ENCODE data around the gene OPN1LW. TPM values are rescaled to one million over a fixed set of nuclear protein-coding genes. Genes with fewer than 3 reads are reported as not detected.
"Not testable (repeated sequence)": the region's sequence is repeated elsewhere in the genome, so short reads cannot be mapped to it uniquely, and the experiment has no call there.

The OPN1LW gene
- total RNA-seq (not detected in 2 replicates), polyA plus RNA-seq (not detected in 2 replicates), polyA minus RNA-seq (not detected in 2 replicates)
- not detected for total RNA-seq (2013)

- H3K4me1 Mint-ChIP-seq; H3K27ac Mint-ChIP-seq; H3K4me2 ChIP-seq (replicated peaks; ENCODE audit: low read depth, low read length, poor library complexity, severe bottlenecking); DNase-seq; H3K4me3 Mint-ChIP-seq; H4K20me1 ChIP-seq (ENCODE audit: control insufficient read depth, insufficient read depth, low read length, poor library complexity, severe bottlenecking); H3K4me3 ChIP-seq (ENCODE audit: control extremely low read depth in 1 of 5, extremely low read depth in 1 of 5, insufficient read depth in 1 of 5, low read depth in 2 of 5, low read length in 4 of 5); POLR2A ChIA-PET; H3K27me3 Mint-ChIP-seq; H2AFZ ChIP-seq (ENCODE audit: insufficient read depth, low read depth, low read length, poor library complexity, severe bottlenecking); CTCF ChIA-PET; H3K27me3 ChIP-seq (replicated peaks in 1 of 4; ENCODE audit: control extremely low read depth in 1 of 4, control insufficient read depth in 3 of 4, insufficient read depth in 4 of 4, low read length in 3 of 4); H3K9me3 ChIP-seq (ENCODE audit: control extremely low read depth in 1 of 3, control insufficient read depth in 2 of 3, insufficient read depth in 1 of 3, low read length in 2 of 3); ATAC-seq (ENCODE audit: low read depth); H3K36me3 ChIP-seq (replicated peaks in 1 of 2; ENCODE audit: control extremely low read depth in 1 of 2, control insufficient read depth in 1 of 2, extremely low read depth in 1 of 2, insufficient read depth in 2 of 2, low read length in 1 of 2); H3K27ac ChIP-seq (ENCODE audit: low read length in 2 of 2); H3K4me1 ChIP-seq (ENCODE audit: control insufficient read depth in 2 of 2, insufficient read depth in 2 of 2, low read length in 2 of 2); H3K9me3 Mint-ChIP-seq (ENCODE audit: insufficient read depth); H3K79me2 ChIP-seq (ENCODE audit: control insufficient read depth, insufficient read depth, low read length); intact Hi-C loops (cut with micrococcal nuclease); H3K9ac ChIP-seq (ENCODE audit: low read length): not testable (repeated sequence)
- 100% methylated on average over 5 of the region's 15 CpGs for WGBS (ENCODE audit: insufficient coverage)
Observed at GRCh38 chrX:154144010-154144409, at the start of gene OPN1LW. TSS of gene OPN1LW (plus strand) at chrX:154144243. CDS start at chrX:154144284, 41 bp downstream.

DNA sequence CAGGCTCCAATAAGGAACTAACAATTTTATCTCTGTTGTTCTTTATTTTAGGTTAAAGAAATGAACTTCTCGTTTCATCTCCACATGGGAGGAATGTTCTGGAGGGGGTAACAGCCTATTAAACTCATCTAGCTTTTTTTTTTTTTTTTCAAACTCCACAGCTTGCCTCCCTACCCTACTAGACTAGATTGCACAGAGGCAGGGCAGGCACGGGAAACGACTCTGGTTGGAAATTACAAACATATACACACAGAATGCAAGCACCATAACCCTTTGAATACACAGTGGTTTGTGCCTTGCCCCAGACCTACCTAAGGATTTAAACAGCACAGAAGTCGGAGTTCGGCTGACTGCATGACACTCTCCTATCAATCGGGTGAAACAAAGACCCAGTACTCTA is 49.2 kb upstream of the OPN1LW start:
- Histone ChIP-seq H3K4me3 (ENCODE audit: control extremely low read depth in 1 of 5, extremely low read depth in 1 of 5, insufficient read depth in 1 of 5, low read depth in 2 of 5, low read length in 4 of 5) (no peak overlapping the region), H2AFZ (ENCODE audit: insufficient read depth, low read depth, low read length, poor library complexity, severe bottlenecking) (no peak overlapping the region), H3K36me3 (replicated peaks in 1 of 2; ENCODE audit: control extremely low read depth in 1 of 2, control insufficient read depth in 1 of 2, extremely low read depth in 1 of 2, insufficient read depth in 2 of 2, low read length in 1 of 2) (peaks cover 0 to 8% of the 10 kb centered on the region in 2 experiments), H3K27me3 (replicated peaks in 1 of 4; ENCODE audit: control extremely low read depth in 1 of 4, control insufficient read depth in 3 of 4, insufficient read depth in 4 of 4, low read length in 3 of 4) (no peaks in the 10 kb centered on the region), H4K20me1 (ENCODE audit: control insufficient read depth, insufficient read depth, low read length, poor library complexity, severe bottlenecking) (peaks cover 17% of the 10 kb centered on the region), H3K27ac (ENCODE audit: low read length in 2 of 2) (no peak overlapping the region), H3K79me2 (ENCODE audit: control insufficient read depth, insufficient read depth, low read length) (peaks cover 68% of the 10 kb centered on the region), H3K9me3 (ENCODE audit: control extremely low read depth in 1 of 3, control insufficient read depth in 2 of 3, insufficient read depth in 1 of 3, low read length in 2 of 3) (no peaks in the 10 kb centered on the region), H3K4me1 (ENCODE audit: control insufficient read depth in 2 of 2, insufficient read depth in 2 of 2, low read length in 2 of 2) (peaks cover 36 to 54% of the 10 kb centered on the region in 2 donors), H3K9ac (ENCODE audit: low read length) (no peak overlapping the region), H3K4me2 (replicated peaks; ENCODE audit: low read depth, low read length, poor library complexity, severe bottlenecking) (peak overlapping the region; percentile 79)
- H3K27me3 Mint-ChIP-seq: peaks cover 4% of the 10 kb centered on the region
- ChIA-PET CTCF (interaction anchor here (1.1 kb wide), 1 partner anchor 16 kb away, joined by 3 read pairs; no protein-coding TSS in a partner anchor), POLR2A (no interaction called here)
- DNase-seq (no peak), ATAC-seq (ENCODE audit: low read depth) (no peak)
- H3K27ac Mint-ChIP-seq: no peak overlapping the region
- peak overlapping the region; percentile 94 for H3K4me3 Mint-ChIP-seq
- WGBS (ENCODE audit: insufficient coverage): 39% methylated on average over 2 of the region's 6 CpGs
- peaks cover 56% of the 10 kb centered on the region for H3K4me1 Mint-ChIP-seq
- no peaks in the 10 kb centered on the region for H3K9me3 Mint-ChIP-seq (ENCODE audit: insufficient read depth)
- TF ChIP-seq EZH2 (IDR thresholded peaks at IDR 0.05; ENCODE audit: borderline replicate concordance, insufficient read depth, low read depth, low read length, poor library complexity, severe bottlenecking) (no peak), CTCF (IDR thresholded peaks at IDR 0.05) (no peak)
- intact Hi-C loops (cut with micrococcal nuclease): loop anchor here (10.0 kb wide), 1 partner anchor 280 kb away; the partner anchor contains the start of genes EMD and FLNA

Measured in B cell (primary cell).